ENCODE measurements around the gene BAMBI. TPM values are rescaled to one million over a fixed set of nuclear protein-coding genes. Genes with fewer than 3 reads are reported as not detected.

The BAMBI gene
- polyA plus RNA-seq, 1 of the 3 experiments (the other 2 are of a cell fraction) = 2.8 TPM

- TF ChIP-seq ZBTB33 (IDR thresholded peaks at IDR 0.05; ENCODE audit: borderline replicate concordance, low read depth) (no peak), SIN3A (IDR thresholded peaks at IDR 0.05; ENCODE audit: borderline replicate concordance, low read depth, low read length) (no peak), FOSL2 (IDR thresholded peaks at IDR 0.05; ENCODE audit: borderline replicate concordance, low read depth) (no peak), CHD2 (IDR thresholded peaks at IDR 0.05; ENCODE audit: low read length, partially characterized antibody) (no peak), RXRA (IDR thresholded peaks at IDR 0.05; ENCODE audit: borderline replicate concordance, low read depth) (no peak)
Measured at GRCh38 chr10:28664369-28664740, 13.0 kb upstream of the BAMBI start (continued).

- H3K79me2 ChIP-seq (ENCODE audit: insufficient read depth) = no peaks in the 10 kb centered on the region
- POLR2A ChIA-PET = no interaction called here
- H3K9me3 ChIP-seq = no peaks in the 10 kb centered on the region
- H3K4me3 ChIP-seq (ENCODE audit: low read depth in 2 of 2, low read length in 1 of 2) = no peak overlapping the region
- no peaks in the 10 kb centered on the region for H4K20me1 ChIP-seq (ENCODE audit: insufficient read depth)
- H3K9me2 ChIP-seq = no peaks in the 10 kb centered on the region
- CTCF ChIA-PET = interaction anchor here (1.2 to 8.8 kb wide), 4 partner anchors 39 to 637 kb away, joined by 3 to 133 read pairs (median 3); no protein-coding TSS in a partner anchor
- H3K9ac ChIP-seq = no peak overlapping the region
- H3K4me2 ChIP-seq = no peak overlapping the region
- DNase-seq = no peak
- no peaks in the 10 kb centered on the region for H3K36me3 ChIP-seq (replicated peaks in 1 of 2; ENCODE audit: control insufficient read depth in 1 of 2, insufficient read depth in 2 of 2, low read length in 1 of 2)
- H3K4me1 ChIP-seq (ENCODE audit: control insufficient read depth in 1 of 2, insufficient read depth in 2 of 2, low read depth in 1 of 2, low read length in 1 of 2) = no peaks in the 10 kb centered on the region; a peak in 1 of 4 replicates
- TF ChIP-seq EZH2phosphoT487 (IDR thresholded peaks at IDR 0.05; ENCODE audit: borderline replicate concordance, low read depth) (no peak), GABPA (IDR thresholded peaks at IDR 0.05; ENCODE audit: low read depth) (no peak), ZBTB33 (IDR thresholded peaks at IDR 0.05; ENCODE audit: borderline replicate concordance, low read depth) (no peak), CTCF (IDR thresholded peaks at IDR 0.05) (no peak), REST (IDR thresholded peaks at IDR 0.05; ENCODE audit: low read depth, low read length) (no peak), MEF2A (IDR thresholded peaks at IDR 0.05; ENCODE audit: borderline replicate concordance, low read depth) (no peak), NRF1 (IDR thresholded peaks at IDR 0.05; ENCODE audit: low read depth, low read length) (no peak), SIN3A (IDR thresholded peaks at IDR 0.05; ENCODE audit: borderline replicate concordance, low read depth, low read length) (no peak), RAD21 (IDR thresholded peaks at IDR 0.05; ENCODE audit: low read length) (no peak), TCF12 (IDR thresholded peaks at IDR 0.05) (no peak), RCOR1 (IDR thresholded peaks at IDR 0.05; ENCODE audit: low read length) (no peak)
- H3K27ac ChIP-seq (ENCODE audit: low read depth in 2 of 2, low read length in 1 of 2) = no peak overlapping the region
- WGBS (ENCODE audit: low lambda C conversion rate) = 82% methylated on average over 12 of the region's 12 CpGs
- no peak overlapping the region for H2AFZ ChIP-seq (ENCODE audit: low read depth)
- H3F3A ChIP-seq (replicated peaks; ENCODE audit: insufficient read depth) = no peaks in the 10 kb centered on the region
- peaks cover 9% of the 10 kb centered on the region; the same call in 1 of the 2 replicates for H3K27me3 ChIP-seq (ENCODE audit: insufficient read depth)
Measured at GRCh38 chr10:28666751-28667467, 10.4 kb upstream of the BAMBI start.

All from SK-N-SH (cell line).